NCI-H460 (cell line): ENCODE data around the gene GPR4. TPM values are rescaled to one million over a fixed set of nuclear protein-coding genes. Genes with fewer than 3 reads are reported as not detected.

Source experiments
- DNase-seq: peaks from one replicate; pipeline ENCODE4 v3.0.0-alpha.2; 2016; ENCODE audit warnings: low read depth; ENCODE audit errors: extremely low read depth
- total RNA-seq: library from RNA; depleted of rRNA; stranded (reverse); fragments of >200 nt; shearing (Covaris generic); gene quantifications from 2 replicates; pipeline ENCODE4 v1.2.3, GENCODE V29; 2014

GPR4 gene
- total RNA-seq, 1 experiment from 2014 or later = 0.57 TPM

DNA sequence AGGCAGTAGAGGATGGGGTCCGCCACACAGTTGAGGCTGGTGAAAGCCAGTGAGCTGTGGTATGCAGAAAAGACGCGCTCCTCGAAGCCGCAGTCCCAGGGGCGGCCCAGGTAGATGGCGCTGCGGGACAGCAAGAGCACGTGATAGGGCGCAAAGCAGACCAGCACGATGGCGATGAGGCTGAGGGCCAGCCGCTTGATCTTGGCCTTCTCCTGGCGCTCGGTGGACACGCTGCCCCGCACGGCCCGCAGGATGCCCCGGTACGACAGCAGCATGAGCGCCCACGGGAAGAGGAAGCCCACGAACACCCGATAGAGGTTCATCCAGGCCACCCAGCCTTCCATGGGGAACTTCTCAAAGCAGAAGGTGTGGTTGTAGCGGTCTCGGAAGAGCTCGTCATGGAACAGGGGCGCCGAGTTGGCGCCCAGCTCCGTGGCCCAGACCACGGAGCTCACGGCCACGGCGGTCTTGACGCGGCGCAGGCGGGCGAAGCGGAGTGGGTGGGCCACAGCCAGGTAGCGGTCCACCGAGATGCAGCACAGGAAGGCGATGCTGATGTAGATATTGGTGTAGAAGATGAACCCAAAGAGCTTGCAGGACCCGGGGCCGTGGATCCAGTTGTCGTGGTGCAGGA lies 10.9 kb downstream of the GPR4 start:
- peak; percentile 40 for DNase-seq

DNA sequence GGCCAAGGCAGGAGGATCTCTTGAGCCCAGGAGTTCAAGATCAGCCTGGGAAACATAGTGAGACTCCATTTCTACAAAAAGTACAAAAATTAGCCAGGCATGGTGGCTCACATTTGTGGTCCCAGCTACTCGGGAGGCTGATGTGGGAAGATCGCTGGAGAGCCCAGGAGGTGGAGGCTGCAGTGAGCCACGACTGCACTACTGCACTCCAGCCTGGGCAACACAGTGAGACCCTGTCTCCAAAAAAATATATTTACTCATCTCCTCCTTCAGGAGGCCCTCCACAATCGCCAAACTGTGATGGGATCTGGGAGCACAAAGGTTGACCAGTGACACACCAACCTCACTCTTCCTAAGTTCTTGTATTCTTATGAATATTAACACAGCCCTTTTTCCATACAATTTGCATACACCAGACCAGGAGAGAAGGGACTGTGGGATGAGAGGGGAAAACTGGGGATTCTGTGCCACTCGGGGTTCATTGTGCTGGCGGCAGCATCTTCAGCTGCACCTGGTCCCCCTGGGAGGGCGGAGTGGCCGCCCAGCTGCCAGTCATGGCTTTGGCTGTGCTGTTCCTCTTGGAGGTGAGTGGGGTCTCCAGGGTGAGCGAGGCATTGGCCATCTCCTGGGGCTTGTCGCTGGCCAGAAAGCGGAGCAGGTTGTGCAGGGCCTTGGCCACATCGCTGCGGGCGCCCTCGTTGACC lies 11.6 kb downstream of the GPR4 start:
- no peak for DNase-seq

DNA sequence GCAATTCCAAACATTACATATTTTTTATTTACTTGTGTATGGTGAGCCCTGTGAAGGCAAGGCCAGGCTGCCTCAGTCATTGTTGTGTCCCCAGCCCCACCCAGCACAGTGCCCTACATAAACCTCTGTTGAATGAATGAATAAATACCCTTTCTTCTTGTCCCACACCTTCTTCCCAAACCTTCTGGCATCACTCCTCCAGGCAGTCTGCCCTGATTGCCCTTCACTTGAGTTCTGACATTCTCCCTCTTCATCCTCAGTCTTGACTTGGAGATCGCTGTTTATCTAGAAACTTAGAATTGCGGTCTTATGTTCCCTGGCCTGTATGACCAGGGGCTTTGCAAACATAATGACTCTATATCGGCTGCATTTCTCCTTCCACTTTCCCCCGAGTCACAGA lies 12.2 kb downstream of the GPR4 start:
- no peak for DNase-seq

DNA sequence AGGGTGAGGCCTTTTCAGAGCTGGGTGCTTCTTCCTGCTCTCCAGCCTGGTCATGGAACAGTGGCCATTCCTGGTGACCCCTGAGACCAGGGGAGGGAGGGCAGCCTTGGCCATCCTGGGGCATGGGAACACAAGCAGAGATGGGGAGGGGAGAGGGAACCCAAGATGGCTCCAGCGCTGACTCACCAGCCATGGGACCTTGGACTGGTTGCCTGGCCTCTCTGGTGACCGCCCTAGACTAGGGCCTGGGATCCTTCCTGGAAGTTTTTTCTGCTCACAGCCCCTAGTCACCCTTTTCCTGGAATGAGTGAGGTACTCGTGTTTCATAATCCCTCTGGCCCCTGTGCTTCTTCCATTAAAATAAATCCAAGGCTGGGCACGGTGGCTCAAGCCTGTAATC lies 14.1 kb downstream of the GPR4 start:
- DNase-seq = no peak

DNA sequence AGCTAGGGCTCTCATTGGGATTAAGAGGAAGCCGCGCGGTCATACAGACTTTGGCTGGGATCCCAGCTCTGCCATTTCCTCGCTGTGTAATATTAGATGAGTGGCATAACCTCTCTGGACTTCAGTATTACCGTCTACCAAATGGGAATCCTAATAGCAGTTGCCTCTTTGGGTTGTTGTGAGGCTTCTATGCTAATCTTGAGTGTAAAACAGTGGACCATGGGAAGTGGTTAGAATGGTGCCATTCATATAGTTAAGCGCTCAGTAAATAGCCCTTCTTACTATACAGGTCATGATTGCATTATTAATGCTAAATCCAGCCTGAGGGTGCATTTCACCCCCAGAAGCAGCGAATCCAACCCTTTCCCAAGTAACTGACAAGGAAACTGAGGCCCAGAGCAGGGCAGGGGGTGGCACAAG lies 16.8 kb downstream of the GPR4 start:
- no peak for DNase-seq

DNA sequence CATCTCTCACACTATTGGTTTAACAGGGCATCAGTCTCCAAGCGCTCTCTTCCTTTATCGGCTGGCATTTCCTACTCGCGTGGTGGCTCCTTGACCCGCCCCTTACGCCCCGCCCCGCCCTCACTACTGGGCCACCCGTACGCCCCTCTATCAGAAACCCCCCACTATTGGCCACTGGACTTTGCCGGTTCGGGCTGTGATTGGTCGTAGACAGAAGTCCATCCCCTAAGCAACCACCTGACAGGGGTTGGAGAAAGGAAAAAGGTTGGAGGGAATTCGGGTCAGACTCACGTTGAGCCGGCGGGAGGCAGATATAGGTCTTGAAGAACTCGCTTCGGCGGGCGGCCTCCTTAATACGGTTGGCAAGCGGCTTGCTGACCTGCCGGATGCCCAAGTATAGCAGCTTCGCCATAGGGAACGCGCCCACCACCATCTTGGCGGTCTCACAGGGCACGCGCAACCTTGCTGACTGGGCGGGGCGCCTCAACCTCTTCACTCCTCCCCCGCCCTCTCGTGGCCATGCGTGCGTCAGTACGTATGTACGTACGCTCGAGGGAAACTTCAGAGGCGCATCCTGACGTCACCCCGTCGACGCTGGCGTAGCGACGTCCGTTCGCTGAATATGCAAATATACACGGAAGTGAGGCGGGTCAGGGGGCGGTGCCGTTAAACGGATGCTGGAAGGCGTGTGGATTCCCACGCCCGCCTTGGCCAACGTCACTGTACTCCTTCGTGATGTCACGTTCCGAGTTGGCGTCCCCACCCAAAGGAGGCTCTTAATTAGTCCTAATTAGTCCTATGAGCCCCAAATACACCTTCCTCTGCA lies 17.5 kb downstream of the GPR4 start, which contains the start of gene OPA3:
Gene OPA3 (minus strand): TSS at position 471 of the 826 bp plus-strand sequence. CDS start 38 bp downstream, at position 433.
- DNase-seq = peak; percentile 99

DNA sequence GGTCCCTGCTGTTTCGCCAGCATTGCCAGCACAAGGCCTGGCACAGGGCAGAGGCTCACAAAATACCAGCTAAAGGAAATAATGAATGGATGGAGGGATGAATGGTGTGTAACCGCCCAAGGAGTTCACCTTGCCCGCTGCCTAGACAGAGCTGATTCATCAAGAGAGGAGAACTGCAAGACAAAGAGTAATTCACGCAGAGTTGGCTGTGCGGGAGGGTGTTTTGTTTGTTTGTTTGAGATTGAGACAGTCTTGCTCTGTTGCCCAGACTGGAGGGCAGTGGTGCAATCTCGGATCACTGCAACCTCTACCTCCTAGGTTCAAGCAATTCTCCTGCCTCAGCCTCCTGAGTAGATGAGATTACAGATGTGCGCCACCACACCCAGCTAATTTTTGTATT lies 20.4 kb downstream of the GPR4 start:
- DNase-seq = no peak

DNA sequence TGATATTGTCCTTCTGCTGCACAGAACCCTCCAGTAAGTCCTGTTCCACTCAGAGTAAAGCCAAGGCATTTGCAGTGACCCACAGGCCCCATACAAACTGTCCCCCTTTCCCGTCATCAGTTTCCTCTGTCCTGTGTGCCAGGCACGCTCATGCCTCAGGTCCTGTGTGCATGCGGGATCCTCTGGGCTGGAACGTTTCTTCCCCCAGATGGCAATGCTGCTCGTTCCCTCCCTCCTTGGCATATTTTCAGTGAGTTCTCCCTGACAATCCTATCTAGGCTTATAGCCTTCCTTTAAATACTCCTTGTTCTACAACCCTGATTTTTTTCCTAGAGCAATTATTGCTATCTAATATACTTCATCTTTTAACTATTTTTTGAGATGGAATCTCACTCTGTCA lies 23.2 kb downstream of the GPR4 start:
- no peak for DNase-seq

DNA sequence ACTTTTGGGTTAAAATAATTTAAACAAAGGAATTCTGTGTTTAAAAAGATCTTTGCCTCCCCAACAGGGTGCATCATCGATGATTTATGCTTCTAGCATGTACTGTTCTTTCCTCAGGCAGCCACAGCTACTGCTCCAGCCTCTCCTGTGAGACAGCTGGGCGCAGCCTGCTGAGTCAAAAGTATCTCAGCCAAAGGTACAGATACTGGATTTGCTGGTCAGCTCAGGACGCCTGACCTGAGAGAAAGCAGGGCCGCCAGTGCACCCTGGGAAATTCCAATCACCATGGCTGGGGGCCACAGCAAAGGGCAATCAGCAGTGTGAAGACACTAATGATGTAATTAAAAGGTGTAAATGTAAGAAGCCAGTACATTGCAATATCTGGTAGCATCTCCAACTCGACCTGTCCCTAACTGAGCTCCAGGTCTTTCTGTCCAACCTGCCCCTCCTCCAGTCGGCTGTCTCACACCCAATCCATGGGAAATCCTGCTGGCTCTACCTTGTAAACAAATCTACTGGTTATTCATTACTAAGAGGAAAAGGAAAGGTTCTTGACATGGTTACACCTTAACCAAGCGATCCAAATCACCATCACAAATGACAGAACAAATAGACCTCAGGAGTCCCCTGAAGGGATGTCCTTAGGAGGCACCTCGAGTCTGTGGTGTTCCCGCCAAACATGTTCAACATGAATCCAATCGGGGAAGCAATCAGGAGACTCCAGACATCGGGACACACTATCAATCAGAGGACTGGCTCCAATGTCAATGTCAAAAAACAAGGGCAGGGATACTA lies 24.7 kb downstream of the GPR4 start:
- no peak for DNase-seq

DNA sequence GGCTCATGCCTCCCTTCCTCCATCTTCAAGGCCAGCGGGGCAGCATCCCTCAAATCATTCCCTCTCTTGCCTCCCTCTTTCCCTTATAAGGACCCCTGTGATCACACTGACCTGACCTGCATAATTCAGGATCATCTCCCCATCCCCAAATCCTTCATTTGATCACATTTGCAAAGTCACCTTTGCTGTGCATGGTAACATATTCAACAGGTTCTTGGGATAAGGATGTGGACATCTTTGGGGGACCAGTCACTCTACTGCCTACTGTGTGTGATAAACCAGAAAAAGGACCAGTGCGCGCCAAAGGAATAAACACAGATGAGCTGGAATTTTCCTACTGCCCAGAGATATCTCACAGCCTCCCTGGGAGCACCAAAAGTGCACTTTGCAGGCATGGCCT lies 25.3 kb downstream of the GPR4 start:
- no peak for DNase-seq

DNA sequence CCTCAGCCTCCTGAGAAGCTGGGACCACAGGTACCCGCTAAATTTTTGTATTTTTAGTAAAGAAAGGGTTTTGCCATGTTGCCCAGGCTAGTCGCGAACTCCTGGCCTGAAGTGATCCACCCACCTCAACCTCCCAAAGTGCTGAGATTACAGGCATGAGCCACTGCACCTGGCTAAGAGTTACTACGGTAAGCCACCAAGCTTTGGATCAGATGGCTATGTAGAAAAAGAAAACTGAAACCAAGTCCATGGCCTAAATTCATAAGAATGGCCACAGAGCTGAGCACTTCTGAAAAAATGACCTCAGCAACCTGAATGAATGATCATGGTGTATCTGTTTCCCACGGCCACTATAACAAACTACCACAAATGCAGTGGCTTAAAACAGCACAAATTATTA lies 26.8 kb downstream of the GPR4 start:
- no peak for DNase-seq

DNA sequence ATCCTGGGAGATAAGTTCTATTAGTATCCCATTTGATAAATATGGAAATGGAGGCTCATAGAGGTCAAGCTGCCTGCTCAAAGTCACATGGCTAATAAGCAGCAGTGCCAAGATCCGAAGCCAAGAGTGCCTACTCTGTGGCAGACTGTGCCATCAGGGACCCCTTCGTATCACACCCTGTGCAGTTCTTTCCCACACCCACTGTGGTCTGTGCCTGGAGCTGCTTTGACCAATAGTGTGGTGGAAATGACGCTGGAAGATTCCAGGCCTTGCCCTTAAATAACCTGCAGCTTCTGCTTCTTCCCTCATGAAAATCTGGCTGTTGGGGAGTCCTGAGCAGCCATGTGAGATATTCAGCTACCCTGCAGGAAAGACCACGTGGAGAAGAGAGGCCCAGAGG lies 27.5 kb downstream of the GPR4 start:
- no peak for DNase-seq

DNA sequence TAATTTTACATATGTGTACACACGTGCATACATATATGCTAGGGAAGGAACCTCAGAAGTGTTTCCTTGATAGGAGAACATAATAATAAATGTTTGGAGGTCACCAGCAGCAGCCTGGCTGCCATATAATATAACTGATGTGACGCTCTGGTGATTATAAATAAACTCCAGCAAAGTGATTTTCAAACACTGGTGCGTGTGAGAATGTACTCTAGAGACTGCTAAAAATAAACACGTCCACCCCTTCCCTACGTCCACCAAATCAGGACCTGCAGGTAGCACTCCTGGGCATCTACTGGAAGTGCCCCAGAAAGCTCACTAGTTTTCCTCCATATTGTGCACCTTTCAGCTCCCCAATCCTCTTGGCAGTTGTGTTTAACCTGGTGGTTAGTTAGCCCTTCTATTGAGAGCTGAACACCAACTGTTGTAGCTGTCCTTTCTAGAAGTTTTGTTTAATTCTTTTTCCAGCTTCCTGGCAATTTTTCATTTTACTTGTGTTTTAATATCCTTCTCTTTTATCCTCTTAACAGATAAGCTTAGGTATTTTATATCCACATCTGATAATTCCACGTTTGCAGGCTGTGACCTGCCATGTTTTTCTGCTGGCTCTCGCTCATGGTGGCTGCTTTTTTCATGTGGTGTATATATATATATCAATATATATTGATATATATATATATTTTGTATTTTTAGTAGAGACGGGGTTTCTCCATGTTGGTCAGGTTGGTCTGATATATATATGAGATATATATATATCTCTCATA lies 30.4 kb downstream of the GPR4 start:
- DNase-seq = no peak

DNA sequence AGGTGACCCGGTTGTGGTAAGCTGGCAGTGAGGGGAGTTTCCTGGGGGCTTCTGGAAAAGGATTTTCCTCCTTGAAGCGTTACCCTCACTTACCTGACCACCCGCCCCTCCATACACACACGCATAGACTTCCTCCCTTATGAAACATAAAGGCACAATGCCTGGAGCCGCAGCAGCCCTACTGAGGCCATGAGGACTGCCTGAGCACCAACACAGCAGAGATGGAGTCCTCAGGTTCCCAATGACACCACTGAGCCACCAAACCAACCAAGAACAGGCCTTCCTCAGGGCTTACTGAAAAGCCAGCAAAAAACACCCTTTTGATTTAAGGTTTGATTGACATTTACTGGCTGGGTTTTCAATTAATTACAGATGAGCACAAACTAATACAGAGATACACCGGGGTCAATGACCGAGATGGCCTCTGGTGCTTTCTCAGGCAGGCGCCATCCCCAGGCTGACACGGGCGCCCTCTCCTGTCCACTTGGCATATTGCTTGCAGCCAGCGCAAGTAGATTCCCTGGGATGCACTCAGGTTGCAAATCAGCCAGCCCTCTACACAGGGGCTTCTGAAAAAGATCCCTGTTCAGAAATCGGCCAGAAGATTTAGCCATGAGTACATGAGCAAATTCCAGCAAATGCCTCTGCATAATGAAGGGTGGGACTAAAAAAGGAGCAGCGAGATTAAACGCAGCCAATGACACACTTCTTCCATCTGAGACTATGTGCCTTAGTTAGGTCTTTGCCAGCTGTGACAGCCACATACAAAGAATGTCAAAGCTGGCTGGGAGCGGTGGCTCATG lies 32.2 kb downstream of the GPR4 start:
- DNase-seq = no peak

DNA sequence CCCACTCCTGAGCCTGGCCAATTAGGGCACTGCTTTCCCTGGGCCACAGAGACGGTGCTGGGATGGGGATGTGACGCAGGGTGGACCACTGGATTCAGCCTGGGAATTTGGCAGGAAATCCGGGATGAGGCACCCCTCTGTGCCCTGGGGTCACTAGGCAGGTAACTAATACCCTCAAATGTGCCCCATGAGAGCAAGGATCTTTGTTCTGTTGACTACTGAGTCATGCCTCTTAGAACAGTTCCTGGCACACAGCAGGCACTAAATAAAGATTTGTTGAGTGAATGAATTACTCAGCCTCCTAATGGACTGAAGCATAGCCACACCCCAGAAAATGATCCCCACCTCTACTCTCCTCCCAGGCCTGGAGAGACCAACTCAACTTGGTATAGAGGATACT lies 33.3 kb downstream of the GPR4 start:
- DNase-seq = no peak

DNA sequence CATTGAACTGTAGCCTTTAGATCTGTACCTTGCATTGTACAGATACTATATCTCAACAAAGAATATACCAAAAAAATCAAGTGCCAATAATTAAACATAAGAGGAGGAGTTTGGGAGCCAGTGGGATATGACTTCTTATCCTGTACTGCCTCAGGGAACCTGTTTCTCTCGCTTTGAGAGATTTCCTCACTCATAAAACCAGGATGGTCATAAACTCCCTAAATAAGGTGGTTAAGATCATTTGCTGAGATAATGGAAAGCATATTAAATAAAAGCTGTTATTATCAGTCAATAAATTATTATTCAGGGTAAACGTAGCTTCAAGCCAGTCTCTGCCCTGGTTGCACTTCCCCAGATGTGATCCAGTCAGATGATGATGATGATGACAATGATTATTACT lies 34.4 kb downstream of the GPR4 start:
- DNase-seq = no peak

DNA sequence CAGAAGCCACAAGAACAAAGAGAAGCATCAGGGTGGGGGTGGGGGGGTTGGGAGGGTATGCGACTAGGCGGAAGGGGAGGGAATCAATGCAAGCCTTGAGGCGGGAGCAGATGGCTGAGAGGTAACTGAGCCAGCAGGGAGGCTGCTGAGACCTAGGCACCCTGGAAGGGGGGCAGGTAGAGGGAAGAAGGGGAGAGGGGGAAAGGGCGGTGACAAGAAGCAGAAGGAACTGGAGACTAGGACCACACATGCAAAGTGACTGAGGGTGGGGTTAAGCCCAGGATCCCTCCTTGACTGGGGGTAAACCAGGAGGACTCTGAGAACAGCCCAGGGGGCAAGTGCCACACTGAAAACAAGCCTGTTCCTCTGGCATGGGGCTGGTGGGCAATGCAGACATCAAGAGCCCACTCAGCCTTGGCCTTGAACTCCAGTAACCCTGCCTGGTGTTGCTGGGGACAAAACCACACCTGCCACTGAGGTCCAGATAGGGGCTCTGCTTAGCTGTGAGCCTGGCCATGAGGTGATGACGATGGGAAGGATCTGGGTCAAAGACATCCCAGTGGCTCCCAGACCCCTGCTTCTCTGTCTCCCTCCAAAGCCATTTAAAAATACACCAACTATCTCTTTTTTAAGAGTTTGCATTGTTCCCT lies 37.8 kb downstream of the GPR4 start:
- DNase-seq = no peak

DNA sequence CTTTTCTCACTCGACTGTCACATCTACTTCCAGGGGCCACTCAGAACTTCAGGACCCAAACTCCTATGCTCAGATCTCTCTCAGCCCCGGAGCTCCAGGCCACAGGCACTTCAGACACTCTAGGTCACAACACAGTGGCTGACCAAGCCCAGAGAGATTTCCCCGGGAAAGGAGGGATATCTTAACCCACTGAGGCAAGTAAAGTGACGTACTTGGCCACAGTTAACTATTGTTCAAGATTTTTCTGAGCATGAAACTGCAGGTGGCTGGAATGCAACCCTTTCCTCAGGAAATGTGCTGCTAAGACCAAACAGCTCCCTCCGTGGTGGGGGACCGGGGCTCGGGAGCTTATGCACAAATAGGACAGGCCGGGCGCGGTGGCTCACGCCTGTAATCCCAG lies 41.3 kb downstream of the GPR4 start:
- no peak for DNase-seq

DNA sequence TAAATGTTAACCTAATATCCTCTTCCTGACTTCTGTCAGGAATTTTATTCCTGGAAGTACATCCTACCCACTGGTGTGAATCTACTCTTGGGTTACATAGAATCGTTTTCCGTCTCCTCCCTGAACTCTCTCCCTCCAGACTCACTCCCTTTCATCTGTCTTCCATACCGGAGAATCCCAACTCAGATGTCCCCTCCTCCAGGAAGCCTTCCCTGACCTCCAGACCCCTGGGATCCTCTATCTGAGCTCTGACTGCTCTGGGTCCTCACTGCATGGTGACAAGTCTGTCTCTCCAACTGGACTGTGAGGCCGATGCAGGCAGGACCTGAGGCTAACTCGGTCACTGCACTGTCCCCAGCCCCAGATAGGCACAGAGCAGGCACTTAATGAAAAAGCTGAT lies 42.0 kb downstream of the GPR4 start:
- no peak for DNase-seq
